A172 (cell line): ENCODE measurements around the gene PHLDB1. TPM values are rescaled to one million over a fixed set of nuclear protein-coding genes. Genes with fewer than 3 reads are reported as not detected.
"Not testable (repeated sequence)": the region's sequence is repeated elsewhere in the genome, so short reads cannot be mapped to it uniquely, and the experiment has no call there.

Source experiments
- DNase-seq: peaks from one replicate; pipeline ENCODE4 v3.0.0-alpha.2; 2015; ENCODE audit warnings: low spot score
- total RNA-seq: library from RNA; depleted of rRNA; stranded (reverse); fragments of >200 nt; shearing (Covaris generic); gene quantifications from 2 replicates; pipeline ENCODE4 v1.2.3, GENCODE V29; 2014

Gene PHLDB1
- total RNA-seq, 1 experiment from 2014 or later, result 87.1 TPM

GRCh38 chr11:118658429-118659313 is 51.3 kb downstream of the PHLDB1 start:
- DNase-seq, result peak; percentile 49

DNA sequence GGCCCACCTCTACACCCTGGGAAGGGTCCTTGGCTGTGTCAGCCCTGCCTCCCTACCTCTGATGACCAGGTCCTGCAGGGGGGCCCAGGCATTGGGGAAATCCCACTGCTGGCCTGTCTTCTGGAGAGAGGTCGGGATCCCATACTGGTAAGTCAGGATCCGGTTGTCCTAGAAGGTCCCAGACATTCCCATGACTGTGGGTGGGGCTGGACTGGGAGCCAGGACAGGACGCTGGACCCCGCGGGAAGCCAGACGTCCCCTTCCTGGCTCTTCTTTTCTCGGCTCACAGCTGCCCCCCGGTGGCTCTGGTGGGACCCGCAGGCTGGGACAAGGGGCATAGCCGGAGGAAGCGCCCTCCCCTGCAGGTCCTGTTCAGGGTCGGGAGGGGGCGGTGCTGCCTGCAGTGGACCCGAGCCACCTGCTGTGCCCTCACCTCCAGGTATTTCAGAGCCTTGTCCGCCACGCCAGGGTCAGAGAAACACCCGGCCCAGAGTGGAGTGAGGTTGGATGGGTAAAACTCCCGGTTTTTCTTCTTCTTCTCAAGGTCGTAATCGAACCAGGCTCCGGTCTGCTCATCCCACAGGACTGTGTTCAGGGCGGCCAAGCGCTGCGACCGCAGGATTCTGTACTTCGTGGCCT is 52.0 kb downstream of the PHLDB1 start:
- peak; percentile 75 for DNase-seq

DNA sequence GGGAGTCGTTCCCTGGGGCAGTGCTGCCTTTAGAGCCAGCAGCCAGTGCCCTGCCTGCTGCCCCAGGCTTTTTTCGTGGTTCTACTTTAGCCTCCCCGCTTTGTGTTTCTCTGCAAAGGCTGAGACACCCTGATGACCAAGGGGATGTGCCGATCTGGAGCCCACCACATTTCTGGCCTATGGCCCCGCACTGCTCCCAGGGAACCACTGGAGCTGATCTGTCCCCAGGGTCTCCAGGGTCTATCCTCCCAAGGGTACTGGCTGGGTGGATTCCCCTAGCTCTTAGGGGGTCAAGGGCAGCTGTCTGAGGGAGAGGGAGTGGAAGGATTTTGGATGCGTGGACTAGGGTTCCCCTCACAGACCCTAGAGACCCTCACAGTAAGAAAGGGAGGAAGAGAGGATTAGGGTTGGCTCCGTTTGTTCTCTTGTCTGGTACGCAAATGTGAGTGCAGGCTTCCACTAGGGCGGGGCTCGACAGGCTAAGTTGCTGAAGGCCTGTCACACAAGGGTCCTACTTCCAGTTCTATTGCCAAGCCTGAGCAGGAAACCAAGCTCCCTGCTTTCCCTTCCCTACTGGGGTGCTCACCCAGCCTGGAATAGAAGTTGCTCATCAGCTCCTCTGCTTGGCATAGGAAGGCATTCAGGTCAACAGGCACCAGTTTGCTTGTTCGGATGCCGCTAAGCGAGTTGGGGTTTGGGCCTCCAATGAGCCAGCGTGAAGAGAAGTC is 52.7 kb downstream of the PHLDB1 start:
- DNase-seq, result no peak

DNA sequence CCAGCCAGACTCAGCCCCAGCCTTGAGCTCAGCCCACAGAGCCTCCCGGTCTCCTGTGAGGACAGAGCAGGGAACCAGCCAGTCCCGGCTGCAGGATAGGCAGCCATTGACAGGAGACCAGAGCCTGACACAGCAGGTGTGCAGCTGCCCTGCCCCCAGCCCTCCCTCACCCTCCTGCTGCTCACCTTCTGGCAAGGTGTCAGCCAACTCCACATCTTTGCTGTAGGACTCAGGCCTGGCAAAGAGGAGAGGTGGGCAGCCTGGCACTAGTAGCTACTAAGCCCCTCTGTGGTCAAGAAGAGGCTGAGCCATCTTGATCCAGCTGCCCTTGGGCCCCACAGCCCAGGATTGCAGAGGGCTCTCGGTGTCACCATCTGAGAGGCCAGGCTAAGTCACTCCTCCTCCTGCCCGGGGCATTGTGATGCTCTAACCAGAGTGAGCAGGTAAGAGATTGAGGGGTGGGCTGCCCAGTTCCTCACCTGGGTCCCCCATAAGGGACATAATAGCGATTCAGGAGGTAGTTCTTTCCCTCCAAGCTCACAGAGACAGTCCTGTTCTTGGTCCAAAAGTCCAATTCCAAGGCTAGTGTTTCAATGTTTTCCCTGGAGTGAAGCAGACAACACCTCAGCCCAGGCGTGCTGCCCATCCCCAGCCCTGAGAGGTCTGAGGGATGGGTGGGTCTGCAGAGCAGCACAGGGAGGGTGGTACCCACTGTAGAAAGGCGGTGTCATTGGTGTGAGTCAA is 53.4 kb downstream of the PHLDB1 start:
- DNase-seq, result no peak

DNA sequence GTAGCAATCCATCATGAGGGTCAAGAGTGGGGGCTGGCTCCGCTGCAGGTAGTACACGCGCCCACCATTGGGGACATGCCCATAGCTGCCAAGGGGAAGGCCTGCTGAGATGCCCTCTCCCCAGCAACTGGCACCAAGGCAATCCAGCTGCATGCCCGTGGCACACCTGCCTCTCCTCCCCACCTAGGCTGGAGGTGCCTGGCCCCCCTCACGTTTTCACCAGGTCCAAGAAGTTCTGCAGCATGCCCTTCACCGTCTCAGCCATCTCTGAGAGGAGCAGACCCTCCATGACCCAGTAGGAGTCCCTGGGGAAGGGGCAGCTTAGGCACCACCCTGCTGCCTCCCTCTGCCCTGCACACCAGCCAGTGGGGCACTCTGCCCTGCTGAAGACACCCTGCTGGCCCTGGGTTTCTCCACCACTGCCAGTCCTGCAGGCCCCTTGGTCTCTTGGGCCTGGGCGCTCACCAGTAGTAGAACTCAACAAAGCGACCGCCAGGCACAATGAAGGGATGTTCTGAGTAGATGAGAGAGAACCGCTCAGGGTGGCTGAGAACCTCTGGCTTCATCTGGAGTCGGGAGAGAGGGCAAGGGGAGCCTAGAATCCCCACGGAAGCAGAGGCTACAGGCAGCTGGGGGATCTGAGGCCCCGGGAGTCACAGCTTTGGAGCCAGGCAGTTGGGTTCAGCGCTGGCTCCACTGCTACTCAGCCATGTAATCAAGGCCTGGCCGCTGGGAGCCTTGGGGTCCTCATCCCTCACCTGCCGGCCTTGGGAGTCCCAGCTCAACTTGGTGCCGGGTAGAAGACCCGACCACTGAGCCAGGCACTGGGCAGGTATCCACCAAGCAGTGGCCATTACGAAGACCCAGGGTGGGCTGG is 54.2 kb downstream of the PHLDB1 start:
- no peak for DNase-seq

DNA sequence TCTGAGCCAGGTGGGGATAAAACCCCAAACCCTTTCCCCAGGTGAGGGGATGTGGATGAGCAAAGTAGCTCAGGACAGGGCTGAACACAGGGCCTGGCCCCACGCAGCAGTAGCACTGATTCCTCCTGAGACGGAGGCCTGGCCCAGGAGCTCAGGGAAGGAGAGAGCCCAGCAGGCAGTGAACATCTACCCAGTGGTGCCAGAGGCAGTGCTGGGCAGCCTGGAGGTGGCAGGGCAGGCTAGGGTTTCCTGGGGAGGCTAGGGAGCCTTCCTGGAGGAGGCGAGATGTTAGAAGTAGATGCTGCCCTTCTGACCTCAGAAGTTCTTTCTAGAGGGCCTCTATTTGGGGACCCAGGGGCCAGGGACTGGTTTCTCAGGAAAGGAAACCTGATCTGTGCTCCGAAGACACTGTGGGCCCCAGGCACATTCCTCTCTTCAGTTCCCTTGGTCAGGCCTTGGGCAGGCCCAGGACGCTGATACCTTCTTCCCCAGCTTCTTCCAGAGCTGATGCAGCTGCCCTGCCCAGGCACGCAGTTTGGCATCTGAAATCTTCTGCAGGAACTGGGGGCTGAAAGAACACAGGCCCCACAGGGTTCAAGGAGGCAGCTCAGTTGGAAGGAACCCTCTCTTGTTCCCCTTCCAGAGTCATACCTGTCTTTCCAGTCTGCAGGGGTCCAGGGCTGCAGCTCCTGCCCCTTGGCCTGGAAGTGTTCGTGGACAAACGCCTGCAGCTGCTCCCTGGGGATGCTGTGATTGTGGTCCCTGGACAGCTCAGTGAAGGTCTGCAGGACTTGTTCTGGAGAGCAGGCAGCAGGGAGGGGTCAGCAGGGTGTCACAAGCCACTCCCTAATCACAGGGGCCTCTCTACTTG is 55.2 kb downstream of the PHLDB1 start:
- no peak for DNase-seq

DNA sequence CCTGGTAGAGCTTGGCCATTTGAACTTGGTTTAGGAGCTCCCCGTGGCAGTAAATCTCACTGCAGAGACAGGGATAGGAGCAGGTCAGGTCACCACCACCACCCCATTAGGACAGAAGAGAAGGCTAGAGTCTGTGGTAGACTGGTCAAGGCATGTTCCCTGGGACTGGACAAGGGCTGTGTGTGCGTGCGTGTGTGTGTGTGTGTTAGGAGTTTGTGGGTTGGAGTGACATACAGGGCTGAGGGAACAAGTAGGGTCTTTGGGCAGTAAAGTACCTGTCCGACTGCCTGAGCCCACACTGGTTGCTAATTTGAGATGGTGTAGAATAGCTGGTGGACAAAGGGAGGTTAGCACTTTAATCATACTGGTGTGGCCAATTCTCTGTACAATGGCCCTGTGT is 56.0 kb downstream of the PHLDB1 start:
- DNase-seq, result no peak

GRCh38 chr11:118663902-118664301 is 56.5 kb downstream of the PHLDB1 start:
- DNase-seq, result no peak

DNA sequence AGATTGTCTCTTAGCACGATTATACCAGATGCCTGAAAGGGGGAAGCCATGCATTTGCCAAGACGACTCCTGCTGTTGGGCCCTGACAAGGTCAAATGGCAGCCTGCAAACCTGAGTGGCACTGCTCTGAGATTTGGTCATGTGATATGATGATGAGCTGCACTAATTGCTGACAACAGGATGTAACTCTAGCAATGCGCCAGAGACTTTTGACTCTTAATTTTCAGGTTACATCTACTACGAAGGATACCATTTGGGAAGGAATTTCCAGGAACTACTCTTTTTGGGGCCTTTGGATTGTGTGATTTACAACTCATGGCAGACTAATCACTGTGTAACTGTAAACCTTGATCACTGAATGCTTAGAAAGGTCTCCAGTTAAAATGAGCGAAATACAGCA is 59.0 kb downstream of the PHLDB1 start:
- no peak for DNase-seq

DNA sequence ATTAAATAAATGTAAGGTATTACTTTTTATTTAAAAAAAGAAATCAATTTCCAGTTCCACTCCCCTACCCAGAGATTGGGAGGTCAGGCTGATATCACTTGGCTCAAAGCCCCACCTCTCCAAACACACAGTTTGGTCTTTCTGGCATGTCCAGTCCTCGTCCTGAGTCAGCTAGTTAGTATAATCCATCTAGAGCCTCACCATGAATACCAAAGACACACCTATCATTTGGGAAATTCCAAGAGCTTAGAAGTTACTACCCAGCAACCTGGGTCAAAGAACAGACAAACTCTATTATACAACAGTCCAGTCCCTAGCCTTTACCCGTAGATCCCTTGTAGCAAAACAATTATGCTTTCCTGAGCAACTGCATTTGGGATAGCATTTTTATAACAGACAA is 62.6 kb downstream of the PHLDB1 start:
- DNase-seq, result no peak

DNA sequence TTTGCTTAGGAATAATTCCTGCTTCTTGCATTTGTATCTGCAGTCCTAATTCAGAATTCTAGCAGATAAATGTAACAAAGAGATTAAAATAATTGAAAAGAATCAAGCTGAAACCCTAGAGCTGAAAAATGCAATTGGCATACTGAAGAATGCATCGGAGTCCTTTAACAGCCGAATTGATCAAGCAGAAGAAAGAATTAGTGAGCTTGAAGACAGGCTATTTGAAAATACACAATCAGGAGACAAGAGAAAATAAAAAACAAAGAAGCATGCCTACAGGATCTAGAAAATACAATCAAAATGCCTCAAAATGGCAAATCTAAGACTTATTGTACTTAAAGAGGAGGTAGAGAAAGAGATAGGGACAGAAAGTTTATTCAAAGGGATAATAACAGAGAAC is 63.8 kb downstream of the PHLDB1 start:
- DNase-seq, result no peak

DNA sequence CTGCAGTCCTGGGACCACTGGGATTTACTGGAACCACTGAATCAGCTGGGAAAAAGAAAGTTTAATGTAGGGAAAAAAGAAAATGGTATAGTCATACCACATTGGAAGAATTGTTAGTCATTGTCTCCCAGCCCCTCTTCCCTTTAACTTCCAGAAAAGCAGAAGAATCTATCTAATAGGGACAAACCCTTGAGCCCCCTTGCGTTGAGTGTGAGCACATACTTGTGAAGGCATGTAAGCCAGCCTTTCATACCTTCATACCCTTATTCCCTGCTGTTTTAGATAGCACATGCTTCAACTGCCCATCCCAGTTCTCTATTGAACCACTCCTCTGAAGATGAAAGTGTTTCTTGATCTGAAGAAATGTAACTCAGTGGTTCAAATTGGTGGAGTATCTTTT is 65.4 kb downstream of the PHLDB1 start:
- no peak for DNase-seq

DNA sequence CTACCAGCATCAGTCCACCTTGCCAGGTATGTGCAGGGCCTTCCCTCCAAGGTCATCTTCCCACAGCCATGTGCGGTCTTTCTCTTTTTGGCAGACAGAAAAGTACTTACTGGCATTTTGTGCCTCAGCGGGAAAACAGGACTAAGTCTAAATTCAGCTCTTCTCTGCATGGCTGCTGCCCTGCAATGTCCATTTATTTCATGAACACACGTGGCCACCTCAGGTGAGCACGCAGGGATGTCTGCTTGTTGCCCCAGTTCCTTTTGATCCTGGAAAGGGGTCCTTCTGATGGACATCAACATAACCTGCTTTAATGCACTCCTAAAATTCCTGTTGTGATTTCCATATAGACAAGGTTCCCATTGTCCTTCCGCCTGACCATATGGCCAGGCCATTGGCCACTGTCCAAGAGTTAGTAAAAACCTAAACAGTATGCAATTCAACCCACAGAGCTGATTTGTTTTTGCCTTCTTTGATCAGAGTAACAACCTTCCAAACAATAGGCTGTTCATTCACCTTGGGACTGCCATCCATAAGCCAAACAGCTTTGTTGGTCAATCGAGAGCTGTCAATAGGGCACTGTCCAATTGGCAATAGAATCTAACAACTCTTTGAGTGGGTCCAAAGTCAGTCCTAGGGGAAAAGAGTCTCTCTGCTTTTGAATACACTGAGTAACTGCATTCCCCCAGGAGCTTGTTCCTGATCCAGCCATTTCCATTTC is 66.1 kb downstream of the PHLDB1 start:
- no peak for DNase-seq

DNA sequence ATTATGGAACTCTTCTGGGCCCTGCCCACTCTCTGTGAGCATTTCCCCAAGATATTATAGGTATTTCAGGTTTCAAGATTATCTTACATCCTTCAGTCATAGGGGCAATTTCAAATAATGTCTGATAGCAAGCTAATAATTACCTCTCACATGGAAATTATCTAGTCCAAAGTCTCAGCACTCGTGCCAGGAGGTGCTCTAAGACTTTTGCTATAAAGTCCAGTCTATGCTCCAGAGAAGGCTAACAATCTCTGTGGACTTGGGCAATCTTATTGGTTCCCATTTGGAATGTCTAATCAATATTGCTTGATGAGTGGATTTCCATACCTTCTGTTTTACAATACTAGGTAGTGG is 66.6 kb downstream of the PHLDB1 start:
- DNase-seq, result no peak

GRCh38 chr11:118677977-118678376 is 70.6 kb downstream of the PHLDB1 start:
- no peak for DNase-seq

DNA sequence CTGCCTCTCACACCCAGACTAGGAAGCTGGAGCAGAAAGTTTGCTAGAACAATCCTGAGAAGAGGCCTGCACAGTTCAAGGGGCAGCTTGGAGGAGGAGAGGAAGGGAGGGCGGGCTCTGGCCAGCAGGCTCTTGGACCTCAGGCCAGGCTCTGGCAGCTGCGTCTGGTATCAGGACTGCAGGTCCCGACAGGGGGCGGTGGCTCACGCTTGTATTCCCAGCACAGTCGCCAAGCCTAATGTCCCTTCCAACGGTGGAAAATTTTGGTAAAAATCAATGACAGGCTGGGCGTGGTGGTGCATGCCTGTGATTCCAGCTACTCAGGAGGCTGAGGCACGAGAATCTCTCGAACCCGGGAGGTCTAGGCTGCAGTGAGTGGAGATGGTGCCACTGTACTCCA is 71.5 kb downstream of the PHLDB1 start:
- not testable (repeated sequence) for DNase-seq

GRCh38 chr11:118679483-118679882 is 72.1 kb downstream of the PHLDB1 start, which contains the start of gene TREH:
Gene TREH (minus strand): TSS chr11:118679650. CDS start chr11:118679627, 23 bp downstream.
- DNase-seq, result no peak

DNA sequence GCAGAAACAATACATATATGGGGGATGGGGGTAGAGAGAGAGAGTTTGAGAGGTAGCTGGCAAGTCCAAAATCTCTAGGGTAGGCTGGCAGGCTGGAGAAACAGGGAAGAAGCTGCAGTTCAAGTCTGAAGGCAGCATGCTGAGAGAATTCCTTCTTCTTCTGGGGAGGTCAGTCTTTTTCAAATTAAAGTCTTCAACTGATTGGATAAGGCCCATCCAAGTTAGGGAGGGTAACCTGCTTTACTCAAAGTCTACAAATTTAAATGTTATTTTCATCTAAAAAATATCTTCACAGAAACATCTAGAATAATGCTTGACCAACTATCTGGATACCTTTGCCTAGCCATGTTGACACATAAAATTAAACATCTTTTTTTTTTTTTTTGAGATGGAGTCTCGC is 75.0 kb downstream of the PHLDB1 start:
- no peak for DNase-seq

GRCh38 chr11:118682939-118683338 is 75.5 kb downstream of the PHLDB1 start:
- not testable (repeated sequence) for DNase-seq
